Measurements from ENCODE around the gene SEMA5B. TPM values are rescaled to one million over a fixed set of nuclear protein-coding genes. Genes with fewer than 3 reads are reported as not detected.

SEMA5B gene
- total and polyA plus RNA-seq, 2 experiments from 2014 or later, result 8.0 to 26.8 TPM

- Mint-ChIP-seq H3K4me3 (no peak overlapping the region), H3K36me3 (ENCODE audit: low read depth) (peaks cover 1% of the 10 kb centered on the region; the same call in 1 of the 3 replicates), H3K9me3 (no peaks in the 10 kb centered on the region), H3K4me1 (no peaks in the 10 kb centered on the region; the same call in 2 of the 3 replicates), H3K27ac (no peak overlapping the region), H3K27me3 (ENCODE audit: insufficient read depth, low read depth, poor library complexity) (peaks cover 4% of the 10 kb centered on the region)
- no peaks in the 10 kb centered on the region for H3K36me3 ChIP-seq (ENCODE audit: insufficient read depth)
- no peak overlapping the region for H3K4me2 ChIP-seq
- TF ChIP-seq JUNB (IDR thresholded peaks at IDR 0.05; ENCODE audit: unreplicated experiment), result no peak
- TF ChIP-seq REST (IDR thresholded peaks at IDR 0.05; ENCODE audit: unreplicated experiment), result no peak
- no peak for TF ChIP-seq EZH2phosphoT487 (IDR thresholded peaks at IDR 0.05; ENCODE audit: unreplicated experiment)
- no peak for TF ChIP-seq CREB1 (CRISPR knock-in tag; IDR thresholded peaks at IDR 0.05; ENCODE audit: low read depth)
- TF ChIP-seq ZNF331 (CRISPR knock-in tag; IDR thresholded peaks at IDR 0.05; ENCODE audit: low read depth), result no peak
- TF ChIP-seq EZH2 (IDR thresholded peaks at IDR 0.05; ENCODE audit: low read depth, unreplicated experiment), result no peak
- no peak for TF ChIP-seq STAT1 (IDR thresholded peaks at IDR 0.05; ENCODE audit: unreplicated experiment)
- no peak for TF ChIP-seq ZNF462 (CRISPR knock-in tag; IDR thresholded peaks at IDR 0.05)
- TF ChIP-seq NANOG (IDR thresholded peaks at IDR 0.05; ENCODE audit: borderline replicate concordance), result no peak
- no peak for TF ChIP-seq ETS1 (IDR thresholded peaks at IDR 0.05)
- TF ChIP-seq POLR2AphosphoS5 (IDR thresholded peaks at IDR 0.05; ENCODE audit: low read depth), result no peak
- TF ChIP-seq ZNF114 (CRISPR knock-in tag; IDR thresholded peaks at IDR 0.05), result no peak
- TF ChIP-seq CTCF (conservative IDR thresholded peaks at IDR 0.05; ENCODE audit: low read depth in 2 of 2), result no peak
- H3F3A ChIP-seq (replicated peaks; ENCODE audit: low read depth), result no peaks in the 10 kb centered on the region
- H3K79me2 ChIP-seq (replicated peaks; ENCODE audit: insufficient read depth), result no peaks in the 10 kb centered on the region
- H3K4me1 ChIP-seq (ENCODE audit: insufficient read depth), result no peaks in the 10 kb centered on the region
- no peak overlapping the region for H3K27ac ChIP-seq (ENCODE audit: low read depth)
- no peak overlapping the region for H2AFZ ChIP-seq
- ATAC-seq, result no peak
- H3K27me3 ChIP-seq (ENCODE audit: insufficient read depth), result peaks cover 29% of the 10 kb centered on the region
- no peak for DNase-seq (ENCODE audit: low spot score)
- H3K4me3 ChIP-seq, result no peak overlapping the region
- no peaks in the 10 kb centered on the region; the same call in 1 of the 2 replicates for H4K20me1 ChIP-seq (replicated peaks; ENCODE audit: insufficient read depth)
- H3K9me2 ChIP-seq (ENCODE audit: insufficient read depth), result no peaks in the 10 kb centered on the region
Observed at GRCh38 chr3:122919291-122919610, 108.3 kb downstream of the SEMA5B start.
